Measurements from ENCODE around the gene CCN2.

DNA sequence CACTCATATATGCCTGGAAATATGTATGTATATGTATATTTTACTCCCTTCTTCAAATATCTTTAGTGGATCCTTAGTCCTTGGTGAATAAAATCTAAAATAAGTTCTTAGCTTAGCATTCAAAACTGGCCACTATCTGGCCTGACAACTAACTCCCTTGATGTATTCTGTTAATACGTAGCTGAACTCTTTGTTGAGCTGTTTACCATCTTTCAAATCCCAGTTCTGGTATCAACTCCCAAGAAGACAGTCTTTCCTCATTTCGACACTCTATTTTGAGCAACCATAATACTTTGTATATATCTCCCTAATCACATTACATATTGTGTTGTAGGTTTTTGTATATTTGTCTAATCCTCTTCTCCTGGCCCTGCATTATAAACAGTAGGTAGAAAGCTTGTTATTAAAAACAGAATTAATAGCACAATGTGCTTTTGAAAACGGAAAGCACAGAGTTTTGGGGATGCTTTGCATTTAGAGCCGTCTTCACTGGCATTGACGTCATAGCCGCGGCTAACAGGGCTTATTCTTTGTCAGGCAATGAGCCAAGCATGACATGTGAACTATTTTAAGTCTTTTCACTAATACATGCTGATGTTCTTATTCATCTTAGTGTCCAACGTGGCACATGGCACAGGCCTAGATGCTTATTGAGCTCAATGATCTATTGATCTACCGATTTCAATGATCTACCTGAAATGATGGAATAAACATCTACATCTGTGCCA, 47.2 kb upstream of the CCN2 start:
- TF ChIP-seq, protein P1, sequence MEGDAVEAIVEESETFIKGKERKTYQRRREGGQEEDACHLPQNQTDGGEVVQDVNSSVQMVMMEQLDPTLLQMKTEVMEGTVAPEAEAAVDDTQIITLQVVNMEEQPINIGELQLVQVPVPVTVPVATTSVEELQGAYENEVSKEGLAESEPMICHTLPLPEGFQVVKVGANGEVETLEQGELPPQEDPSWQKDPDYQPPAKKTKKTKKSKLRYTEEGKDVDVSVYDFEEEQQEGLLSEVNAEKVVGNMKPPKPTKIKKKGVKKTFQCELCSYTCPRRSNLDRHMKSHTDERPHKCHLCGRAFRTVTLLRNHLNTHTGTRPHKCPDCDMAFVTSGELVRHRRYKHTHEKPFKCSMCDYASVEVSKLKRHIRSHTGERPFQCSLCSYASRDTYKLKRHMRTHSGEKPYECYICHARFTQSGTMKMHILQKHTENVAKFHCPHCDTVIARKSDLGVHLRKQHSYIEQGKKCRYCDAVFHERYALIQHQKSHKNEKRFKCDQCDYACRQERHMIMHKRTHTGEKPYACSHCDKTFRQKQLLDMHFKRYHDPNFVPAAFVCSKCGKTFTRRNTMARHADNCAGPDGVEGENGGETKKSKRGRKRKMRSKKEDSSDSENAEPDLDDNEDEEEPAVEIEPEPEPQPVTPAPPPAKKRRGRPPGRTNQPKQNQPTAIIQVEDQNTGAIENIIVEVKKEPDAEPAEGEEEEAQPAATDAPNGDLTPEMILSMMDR (IDR thresholded peaks at IDR 0.05; ENCODE audit: low read length): no peak
- no peak for TF ChIP-seq EZH2 (IDR thresholded peaks at IDR 0.05; ENCODE audit: borderline replicate concordance, low read length)
